ENCODE measurements around the gene CLTCL1.

DNA sequence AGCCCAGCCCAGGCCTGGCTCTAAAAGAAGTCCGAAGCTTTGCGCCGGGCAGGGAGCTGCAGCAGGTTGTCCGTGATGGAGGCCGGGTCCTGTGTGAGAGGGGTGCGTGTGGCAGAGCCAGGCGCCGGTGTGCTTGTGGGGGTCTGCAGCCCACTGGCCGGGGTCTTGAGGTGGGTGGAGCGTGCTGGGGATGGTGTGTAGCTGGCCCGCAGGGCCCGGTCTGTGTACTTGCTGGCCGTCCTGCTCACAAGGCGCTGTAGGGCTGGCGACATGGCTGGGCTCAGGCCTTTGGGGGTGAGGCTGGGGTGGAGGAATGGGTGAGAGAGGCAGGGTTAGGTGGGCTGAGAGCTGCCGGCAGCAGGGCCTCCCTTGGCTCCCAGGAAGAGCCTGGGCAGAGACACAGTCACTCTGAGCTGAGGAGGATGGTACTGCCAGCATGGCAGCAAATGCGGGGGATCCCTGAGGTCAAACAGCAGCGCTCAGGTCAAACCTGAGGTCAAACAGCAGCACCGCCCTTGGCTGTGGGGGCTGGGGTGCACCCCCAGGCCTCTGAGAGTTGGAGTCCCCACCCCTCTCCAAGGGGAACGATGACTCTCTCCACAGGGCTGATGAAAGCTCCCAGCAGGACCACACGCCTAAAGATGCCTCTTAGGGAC is 157.2 kb downstream of the CLTCL1 start:
- TF ChIP-seq CTCF (IDR thresholded peaks at IDR 0.05) (no peak), POLR2A (IDR thresholded peaks at IDR 0.05) (no peak)
